ENCODE results near the gene CTXN1.
"Not testable (repeated sequence)": the region's sequence is repeated elsewhere in the genome, so short reads cannot be mapped to it uniquely, and the experiment has no call there.

Gene CTXN1

GRCh38 chr19:7900401-7900870, 25.5 kb downstream of the CTXN1 start:
- no peak for DNase-seq (ENCODE audit: low spot score)

DNA sequence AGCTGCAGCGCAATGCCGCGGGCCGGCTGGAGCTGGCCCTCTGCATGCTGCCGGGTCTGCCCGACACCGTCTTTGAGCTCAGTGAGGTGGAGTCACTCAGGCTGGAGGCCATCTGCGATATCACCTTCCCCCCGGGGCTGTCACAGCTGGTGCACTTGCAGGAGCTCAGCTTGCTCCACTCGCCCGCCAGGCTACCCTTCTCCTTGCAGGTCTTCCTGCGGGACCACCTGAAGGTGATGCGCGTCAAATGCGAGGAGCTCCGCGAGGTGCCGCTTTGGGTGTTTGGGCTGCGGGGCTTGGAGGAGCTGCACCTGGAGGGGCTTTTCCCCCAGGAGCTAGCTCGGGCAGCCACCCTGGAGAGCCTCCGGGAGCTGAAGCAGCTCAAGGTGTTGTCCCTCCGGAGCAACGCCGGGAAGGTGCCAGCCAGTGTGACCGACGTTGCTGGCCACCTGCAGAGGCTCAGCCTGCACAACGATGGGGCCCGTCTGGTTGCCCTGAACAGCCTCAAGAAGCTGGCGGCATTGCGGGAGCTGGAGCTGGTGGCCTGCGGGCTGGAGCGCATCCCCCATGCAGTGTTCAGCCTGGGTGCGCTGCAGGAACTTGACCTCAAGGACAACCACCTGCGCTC, 26.1 kb downstream of the CTXN1 start:
- no peak for DNase-seq (ENCODE audit: low spot score)

DNA sequence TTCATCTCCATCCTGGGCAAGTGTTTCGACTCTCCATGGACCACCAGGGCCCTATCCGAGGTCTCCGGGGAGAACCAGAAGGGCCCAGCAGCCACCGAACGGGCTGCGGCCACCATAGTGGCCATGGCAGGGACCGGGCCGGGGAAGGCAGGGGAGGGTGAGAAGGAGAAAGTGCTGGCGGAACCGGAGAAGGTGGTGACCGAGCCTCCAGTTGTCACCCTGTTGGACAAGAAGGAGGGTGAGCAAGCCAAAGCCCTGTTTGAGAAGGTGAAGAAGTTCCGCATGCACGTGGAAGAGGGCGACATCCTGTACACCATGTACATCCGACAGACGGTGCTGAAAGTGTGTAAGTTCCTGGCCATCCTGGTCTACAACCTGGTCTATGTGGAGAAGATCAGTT, 27.0 kb downstream of the CTXN1 start:
- no peak for DNase-seq (ENCODE audit: low spot score)

DNA sequence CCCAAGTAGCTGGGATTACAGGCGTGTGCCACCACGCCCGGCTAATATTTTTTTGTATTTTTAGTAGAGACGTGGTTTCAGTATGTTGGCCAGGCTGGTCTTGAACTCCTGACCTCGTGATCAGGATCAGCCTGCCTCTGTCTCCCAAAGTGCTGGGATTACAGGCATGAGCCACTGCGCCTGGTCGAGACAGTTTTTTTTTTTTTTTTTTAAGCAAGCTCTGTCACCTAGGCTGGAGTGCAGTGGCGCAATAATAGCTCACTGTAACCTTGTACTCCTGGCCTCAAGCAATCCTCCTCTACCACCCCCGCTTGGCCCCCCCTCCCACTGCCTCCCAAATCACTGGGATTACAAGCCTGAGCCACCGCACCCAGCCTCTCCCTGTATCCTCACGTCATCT, 28.6 kb downstream of the CTXN1 start:
- DNase-seq (ENCODE audit: low spot score), result no peak

DNA sequence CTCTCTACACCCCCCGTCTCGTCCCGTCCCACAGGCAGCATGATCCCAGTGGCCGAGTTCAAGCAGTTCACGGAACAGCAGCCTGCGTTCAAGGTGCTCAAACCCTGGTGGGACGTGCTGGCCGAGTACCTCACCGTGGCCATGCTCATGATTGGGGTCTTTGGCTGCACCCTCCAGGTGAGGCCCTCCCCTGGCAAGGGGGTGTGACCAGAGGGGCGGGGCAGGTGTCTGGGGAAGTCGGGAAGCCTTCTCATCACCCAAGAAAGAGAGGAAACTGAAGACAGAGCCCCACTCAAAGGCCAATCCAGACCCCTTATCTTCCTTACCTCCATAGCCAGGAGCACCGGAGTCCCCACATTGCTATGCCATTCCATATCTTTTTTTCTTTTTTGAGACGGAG, 30.4 kb downstream of the CTXN1 start:
- DNase-seq (ENCODE audit: low spot score), result no peak

DNA sequence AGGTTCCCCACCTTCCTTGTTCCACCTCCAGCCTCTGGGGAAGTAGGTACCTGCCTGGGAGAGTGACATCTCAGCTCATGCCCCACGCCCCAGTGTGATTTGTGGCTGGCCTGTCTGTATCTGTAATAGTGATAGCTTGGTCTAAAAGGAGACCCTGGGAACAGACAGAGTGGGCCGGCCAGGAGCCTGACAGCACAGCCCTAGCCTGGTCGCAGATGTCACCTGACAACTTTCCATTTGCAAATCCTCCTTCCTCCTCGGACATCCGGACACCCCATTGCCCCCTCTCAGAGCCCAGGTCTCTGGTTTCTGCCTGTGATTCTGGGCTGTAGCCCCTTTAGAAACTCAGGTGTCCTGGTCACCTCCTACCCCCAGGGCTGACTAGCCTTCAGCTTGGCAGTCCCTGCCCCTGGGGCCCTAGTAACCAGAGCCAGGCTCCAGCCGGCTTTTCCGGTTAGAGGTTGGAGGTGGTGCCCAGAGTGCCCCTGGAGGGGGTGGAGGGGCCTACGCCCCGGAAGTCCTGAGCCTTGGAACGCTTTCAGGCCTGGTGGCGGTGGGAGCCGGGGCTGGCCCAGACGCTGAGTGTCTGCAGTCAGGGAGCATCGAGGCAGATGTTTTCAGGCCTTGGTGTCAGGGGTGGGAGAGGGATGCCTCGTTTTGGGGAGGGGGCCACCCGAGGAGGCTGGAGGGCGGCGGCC, 31.2 kb downstream of the CTXN1 start:
- no peak for DNase-seq (ENCODE audit: low spot score)

- not testable (repeated sequence) for DNase-seq (ENCODE audit: low spot score)
Observed at GRCh38 chr19:7893362-7894101, 32.4 kb downstream of the CTXN1 start.

- no peak for DNase-seq (ENCODE audit: low spot score)
Observed at GRCh38 chr19:7888826-7889217, 37.1 kb downstream of the CTXN1 start.

DNA sequence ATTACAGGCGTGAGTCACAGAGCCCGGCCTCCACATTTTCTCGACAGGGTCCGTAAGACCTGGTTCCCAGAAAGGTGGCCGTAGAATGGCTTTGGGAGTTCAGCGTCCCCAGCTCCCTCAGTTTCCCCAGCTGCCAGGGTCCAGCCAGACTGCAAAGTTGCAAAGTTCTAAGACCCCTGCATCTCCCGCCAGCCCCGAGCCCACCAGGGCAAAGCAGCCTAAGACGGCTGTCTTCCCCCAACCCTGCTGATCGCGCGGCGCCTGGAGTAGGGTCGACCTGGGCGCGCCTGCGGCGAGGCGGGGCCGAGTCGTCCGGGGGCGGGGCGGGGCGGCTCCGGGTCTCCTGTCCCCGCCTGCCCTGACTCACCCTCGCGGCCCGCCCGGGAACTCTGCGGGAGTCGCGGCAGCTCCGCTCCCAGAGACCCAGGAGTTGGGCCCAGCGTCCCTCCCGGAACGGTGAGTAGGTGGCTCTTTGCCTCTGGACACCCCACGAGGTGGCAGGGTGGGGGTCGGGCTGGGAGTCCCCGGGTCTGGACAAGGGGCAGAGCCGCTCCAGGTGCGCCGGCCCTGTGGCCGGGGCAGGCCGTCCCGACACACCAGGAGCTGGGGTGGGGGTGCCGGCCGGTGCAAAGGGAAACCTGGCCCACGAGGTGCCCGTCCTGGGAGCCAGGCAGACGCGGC, 37.6 kb downstream of the CTXN1 start, which contains the start of gene LRRC8E:
TSS of gene LRRC8E (plus strand) at position 366 of the 681 bp plus-strand sequence. CDS start 7,094 bp downstream, outside the sequence.
- DNase-seq (ENCODE audit: low spot score), result peak; percentile 82

DNA sequence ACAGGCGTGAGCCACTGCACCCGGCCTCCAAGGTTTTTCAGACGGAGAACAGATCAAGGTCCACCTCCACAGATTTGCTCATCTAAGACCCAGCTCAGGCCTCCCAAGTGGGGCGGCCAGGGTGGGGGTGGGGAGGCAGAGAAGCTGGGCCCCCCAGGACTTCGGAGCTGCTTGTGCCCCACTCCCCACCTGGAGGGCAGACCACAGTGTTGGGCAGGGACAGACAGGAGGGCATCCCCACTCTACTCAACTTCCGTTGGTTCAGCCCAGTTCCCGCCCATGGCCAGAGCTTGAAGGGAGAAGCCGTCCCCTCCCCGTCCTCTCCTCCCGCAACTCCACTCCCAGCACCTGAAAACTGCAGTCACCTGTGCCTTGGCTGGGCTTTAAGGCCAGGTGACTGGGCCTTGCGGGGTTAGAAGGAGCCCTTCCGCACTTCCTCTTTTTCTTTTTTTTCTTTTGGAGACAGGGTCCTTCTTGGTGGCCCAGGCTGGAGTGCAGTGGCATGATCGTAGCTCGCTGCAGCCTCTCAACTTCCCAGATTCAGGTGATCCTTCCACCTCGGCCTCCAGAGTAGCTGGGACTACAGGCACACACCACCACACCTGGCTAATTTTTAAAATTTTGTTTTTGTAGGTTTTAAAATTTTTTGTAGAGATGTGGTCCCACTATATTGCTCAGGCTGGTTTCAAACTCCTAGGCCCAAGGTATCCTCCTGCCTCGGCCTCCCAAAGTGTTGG, 38.4 kb downstream of the CTXN1 start:
- no peak for DNase-seq (ENCODE audit: low spot score)

DNA sequence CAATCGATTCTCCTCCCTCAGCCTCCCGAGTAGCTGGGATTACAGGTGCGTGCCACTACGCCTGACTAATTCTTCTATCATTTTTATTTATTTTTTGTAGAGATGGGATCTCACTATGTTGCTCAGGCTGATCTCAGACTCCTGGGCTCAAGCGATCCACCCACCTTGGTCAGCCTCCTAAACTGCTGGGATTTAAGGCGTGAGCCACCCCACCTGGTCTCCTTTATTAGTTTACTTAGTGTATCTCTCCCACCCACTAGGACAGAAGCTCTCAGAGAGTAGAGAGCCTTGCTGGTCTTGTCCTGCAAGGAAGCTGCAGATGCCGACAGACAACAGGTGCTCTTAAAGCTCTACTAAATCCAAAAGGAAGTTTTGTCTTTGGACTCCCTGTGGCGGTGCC, 40.1 kb downstream of the CTXN1 start:
- no peak for DNase-seq (ENCODE audit: low spot score)

DNA sequence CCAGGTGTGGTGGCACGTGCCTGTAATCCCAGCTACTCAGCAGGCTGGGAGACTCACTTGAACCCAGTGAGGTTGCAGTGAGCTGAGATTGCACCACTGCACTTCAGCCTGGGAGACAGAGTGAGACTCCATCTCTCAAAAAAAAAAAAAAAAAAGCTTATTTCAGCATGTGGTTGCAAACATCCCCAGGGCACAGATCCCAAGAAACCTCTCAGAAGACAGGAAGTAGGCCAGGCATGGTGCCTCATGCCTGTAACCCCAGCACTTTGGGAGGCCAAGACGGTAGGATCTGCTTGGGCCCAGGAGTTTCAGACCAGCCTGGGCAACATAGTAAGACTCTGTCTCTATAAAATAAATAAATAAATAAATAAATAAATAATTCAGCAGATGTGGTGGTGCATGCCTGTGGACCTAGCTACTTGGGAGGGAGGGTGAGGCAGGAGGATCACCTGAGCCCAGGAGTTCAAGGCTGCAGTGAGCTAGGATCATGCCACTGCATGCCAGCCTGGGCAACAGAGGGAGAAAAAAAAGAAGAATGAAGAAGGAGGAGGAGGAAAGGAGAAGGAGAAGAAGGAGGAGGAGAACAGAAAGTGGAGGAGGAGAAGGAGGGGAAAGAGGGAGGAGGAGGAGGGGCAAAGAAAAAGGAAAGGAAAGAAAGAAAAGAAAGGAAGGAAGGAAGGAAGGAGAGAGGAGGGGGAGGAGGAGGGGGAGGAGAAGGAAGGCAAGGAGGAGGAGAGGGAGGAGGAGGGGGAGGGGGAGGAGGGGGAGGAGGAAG, 42.0 kb downstream of the CTXN1 start:
- no peak for DNase-seq (ENCODE audit: low spot score)

- DNase-seq (ENCODE audit: low spot score), result no peak
Observed at GRCh38 chr19:7883105-7883504, 42.8 kb downstream of the CTXN1 start.

DNA sequence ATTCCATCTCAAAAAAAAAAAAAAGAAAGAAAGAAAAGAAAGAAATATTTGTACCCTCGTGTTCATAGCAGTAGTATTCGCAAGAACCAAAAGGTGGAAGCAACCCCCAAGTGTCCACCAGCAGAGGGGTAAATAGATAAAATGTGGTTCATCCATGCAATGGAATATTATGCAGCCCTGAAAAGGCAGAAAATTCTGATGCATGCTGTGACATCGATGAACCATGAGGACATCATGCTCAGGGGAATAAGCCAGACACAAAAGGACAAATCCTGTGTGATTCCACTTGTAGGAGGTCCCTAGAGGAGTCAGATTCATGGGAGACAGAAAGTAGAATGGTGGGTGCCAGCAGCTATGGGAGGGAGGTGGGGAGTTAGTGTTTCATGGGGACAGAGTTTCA, 44.0 kb downstream of the CTXN1 start:
- no peak for DNase-seq (ENCODE audit: low spot score)

DNA sequence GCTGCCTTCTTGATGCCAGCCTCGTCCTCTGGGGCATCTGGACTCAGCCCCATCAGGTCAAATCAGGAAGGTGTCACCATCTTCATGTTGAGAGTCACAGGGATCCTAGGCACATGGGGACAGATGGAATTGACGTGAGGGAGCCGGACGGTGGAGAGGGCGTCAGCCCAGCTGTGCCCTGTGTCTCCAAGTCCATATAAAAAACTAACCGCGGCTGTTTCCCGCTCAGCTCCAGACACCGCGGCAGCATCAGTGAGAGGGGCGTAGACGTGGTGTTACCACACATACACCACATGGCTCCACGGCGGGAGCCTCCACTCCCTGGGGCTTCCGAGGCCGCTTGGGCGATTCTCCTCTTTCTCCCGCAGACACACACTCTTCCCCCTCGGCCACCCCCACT, 46.1 kb downstream of the CTXN1 start:
- DNase-seq (ENCODE audit: low spot score), result no peak

DNA sequence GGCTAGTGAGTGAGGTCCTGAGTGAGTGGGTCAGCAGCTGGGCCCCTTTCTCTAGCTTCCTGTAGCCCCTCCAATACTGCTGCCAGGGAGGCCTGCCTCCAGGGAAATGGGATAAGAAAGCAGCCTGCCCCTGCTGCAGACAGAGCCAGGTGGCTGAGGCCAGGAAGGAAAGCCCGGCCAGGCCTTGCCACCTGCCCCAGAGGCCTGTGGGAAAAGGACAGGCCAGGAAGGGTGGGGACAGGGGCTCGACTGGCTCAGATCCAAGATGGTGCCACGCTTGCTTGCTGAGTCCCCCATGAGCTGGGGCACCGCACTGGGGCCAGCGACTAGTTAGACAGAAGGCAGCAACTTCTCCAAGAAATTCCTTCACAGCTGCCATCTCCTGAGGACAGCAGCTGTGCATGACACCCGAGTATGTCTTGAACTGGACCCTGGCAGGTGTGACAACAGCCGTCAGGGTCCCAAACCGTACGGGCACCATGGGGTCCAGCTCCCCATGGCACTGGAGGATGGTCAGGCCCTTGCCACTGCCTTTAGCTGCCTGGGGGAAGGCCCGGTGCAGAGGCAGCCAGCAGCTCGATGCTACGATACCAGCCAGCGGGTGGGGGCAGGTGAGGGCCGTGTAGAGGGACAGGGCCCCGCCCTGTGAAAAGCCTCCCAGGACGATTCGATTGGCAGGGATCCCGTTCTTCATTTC, 46.7 kb downstream of the CTXN1 start:
- no peak for DNase-seq (ENCODE audit: low spot score)

DNA sequence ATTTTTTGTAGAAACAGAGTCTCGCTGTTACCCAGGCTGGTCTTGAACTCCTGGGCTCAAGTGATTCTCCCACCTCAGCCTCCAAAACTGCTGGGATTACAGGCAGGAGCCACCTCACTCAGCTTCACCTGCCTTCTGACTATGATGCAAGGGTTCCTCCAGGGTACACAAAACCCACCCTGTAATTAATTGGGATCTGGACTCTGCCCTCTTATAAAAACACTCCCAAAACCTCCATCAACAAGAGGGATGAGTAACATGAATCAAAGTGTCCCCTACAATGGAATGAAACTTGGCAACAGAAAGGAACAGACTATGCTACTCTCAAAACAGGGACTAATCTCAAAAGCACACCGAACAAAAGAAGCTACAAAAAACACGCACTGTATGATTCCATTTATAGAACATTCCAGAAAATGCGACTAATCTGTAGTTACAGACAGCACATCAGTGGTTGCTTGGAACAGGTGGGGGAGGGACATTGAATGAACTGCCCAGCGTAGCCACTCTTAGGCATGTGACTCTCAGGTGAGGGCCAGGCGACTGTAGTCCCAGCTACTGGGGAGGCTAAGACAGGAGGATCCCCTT, 48.6 kb downstream of the CTXN1 start:
- no peak for DNase-seq (ENCODE audit: low spot score)

DNA sequence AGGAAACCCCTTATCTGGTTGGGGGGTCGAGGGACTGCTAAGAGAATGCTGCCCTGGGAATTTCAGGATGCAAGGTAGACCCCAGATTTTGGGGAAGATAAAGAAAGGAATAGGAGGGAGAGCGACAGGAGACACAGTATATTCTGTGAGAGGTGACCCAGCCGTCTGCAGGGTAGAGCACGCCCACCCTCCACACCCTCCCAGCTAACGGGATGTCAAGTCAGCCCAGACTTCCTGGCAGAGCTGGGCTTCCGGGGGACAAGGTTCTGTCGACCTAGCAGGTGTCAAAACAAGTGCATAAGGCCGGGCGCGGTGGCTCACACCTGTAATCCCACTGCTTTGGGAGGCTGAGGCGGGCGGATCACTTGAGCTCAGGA, 51.0 kb downstream of the CTXN1 start:
- DNase-seq (ENCODE audit: low spot score), result no peak

Data from GM03348 (cell line).